GM18873 (cell line): ENCODE results near the gene PPP1R13B.
"Not testable (repeated sequence)": the region's sequence is repeated elsewhere in the genome, so short reads cannot be mapped to it uniquely, and the experiment has no call there.

Experiments used
- ATAC-seq: cut with Tn5 transposase; IDR thresholded peaks from one replicate; pipeline ENCODE4 v1.9.1; 2021; ENCODE audit warnings: mild to moderate bottlenecking, moderate library complexity, moderate number of reproducible peaks; ENCODE audit not compliant: unreplicated experiment, low FRiP score

The PPP1R13B gene

GRCh38 chr14:103847451-103848174, at the start of gene PPP1R13B:
Gene PPP1R13B, minus strand, starts transcription at chr14:103847575. Its CDS starts 268 bp downstream, at chr14:103847307.
- peak; percentile 71 for ATAC-seq

- ATAC-seq: no peak
Observed at GRCh38 chr14:103896578-103896977, 49.2 kb upstream of the PPP1R13B start.

GRCh38 chr14:103894723-103895059, 47.3 kb upstream of the PPP1R13B start:
- no peak for ATAC-seq

- no peak for ATAC-seq
Observed at GRCh38 chr14:103894034-103894722, 46.8 kb upstream of the PPP1R13B start.

- no peak for ATAC-seq
Observed at GRCh38 chr14:103892247-103892646, 44.9 kb upstream of the PPP1R13B start.

GRCh38 chr14:103891667-103892215, 44.4 kb upstream of the PPP1R13B start:
- ATAC-seq: no peak

GRCh38 chr14:103890821-103891666, 43.7 kb upstream of the PPP1R13B start:
- ATAC-seq: no peak

GRCh38 chr14:103890052-103890371, 42.6 kb upstream of the PPP1R13B start:
- ATAC-seq: no peak

- no peak for ATAC-seq
Observed at GRCh38 chr14:103889313-103890051, 42.1 kb upstream of the PPP1R13B start.

GRCh38 chr14:103889002-103889312, 41.6 kb upstream of the PPP1R13B start:
- ATAC-seq: not testable (repeated sequence)

GRCh38 chr14:103887557-103888115, 40.3 kb upstream of the PPP1R13B start:
- no peak for ATAC-seq

GRCh38 chr14:103887170-103887501, 39.8 kb upstream of the PPP1R13B start:
- no peak for ATAC-seq

- no peak for ATAC-seq
Observed at GRCh38 chr14:103886304-103887169, 39.2 kb upstream of the PPP1R13B start.

GRCh38 chr14:103885509-103885932, 38.1 kb upstream of the PPP1R13B start:
- ATAC-seq: no peak

GRCh38 chr14:103884854-103885253, 37.5 kb upstream of the PPP1R13B start:
- ATAC-seq: no peak

GRCh38 chr14:103883263-103883523, 35.8 kb upstream of the PPP1R13B start:
- no peak for ATAC-seq

GRCh38 chr14:103882503-103883262, 35.3 kb upstream of the PPP1R13B start:
- ATAC-seq: no peak

GRCh38 chr14:103881268-103882201, 34.2 kb upstream of the PPP1R13B start:
- no peak for ATAC-seq
